K562 (cell line): Measurements from ENCODE around the gene RIC3. TPM values are rescaled to one million over a fixed set of nuclear protein-coding genes. Genes with fewer than 3 reads are reported as not detected.

ENCODE experiments used
- ATAC-seq: fragments of 200-7000 bp; cut with Tn5 transposase; 3 replicates; pipeline ENCODE4 v1.9.1; 2020; ENCODE audit warnings: moderate library complexity
- BruUV-seq: library from RNA; stranded (reverse); fragments of 400-500 nt; replicated peaks from 2 replicates; lab custom pipeline; 2021; lab: Mats Ljungman, UMichigan
- CTCF ChIA-PET: fragments of 300-600 bp; formaldehyde crosslinking; extraction: SDS; loops from one replicate; lab custom pipeline; 2021; ENCODE audit warnings: low intra/inter-chr PET ratio; lab: Yijun Ruan, JAX
- POLR2A ChIA-PET: fragments of 300-600, 350-650 bp; sonication (Branson Sonifier 250); formaldehyde crosslinking; extraction: SDS; loops from one replicate; lab custom pipeline; 2021; ENCODE audit warnings: antibody characterized with exemption, inconsistent platforms; lab: Yijun Ruan, JAX
- DNase-seq, 4 experiments: peaks; one replicate each; pipeline versions ENCODE4 v3.0.0 to v3.0.0-alpha.2; 2011 to 2018; ENCODE audit warnings: low spot score in 3 of 4, mixed read lengths in 3 of 4; ENCODE audit errors: extremely low read depth in 1 of 4
- FAIRE-seq: peaks from 2 replicates; lab custom pipeline; 2011; peaks lifted over from hg19 to GRCh38; lab: Jason Lieb, UNC
- H2AFZ ChIP-seq: 2 replicates; pipeline ENCODE4 v1.6.0; 2011; ENCODE audit warnings: low read depth, low read length, control low read depth, inconsistent platforms
- H3K27ac ChIP-seq: fragments of 200-600 bp; 3 replicates; pipeline ENCODE4 v1.8.0; 2011; ENCODE audit warnings: low read depth, mild to moderate bottlenecking, control low read depth, inconsistent platforms, low read length, moderate library complexity, mixed read lengths; ENCODE audit errors: extremely low read depth
- H3K27me3 ChIP-seq, 2 experiments: fragments of 300-600 bp in 1 of 2; 2 replicates in 1 of 2; 3 replicates in 1 of 2; pipeline versions ENCODE4 v1.6.0 to v1.8.0; 2011; ENCODE audit warnings: inconsistent platforms in 2 of 2, low read length in 2 of 2, mild to moderate bottlenecking in 1 of 2, mixed read lengths in 1 of 2, moderate library complexity in 1 of 2; ENCODE audit not compliant: control insufficient read depth in 2 of 2, insufficient read depth in 2 of 2
- H3K36me3 ChIP-seq: fragments of 300-600 bp; 3 replicates; pipeline ENCODE4 v1.8.0; 2011; ENCODE audit warnings: mild to moderate bottlenecking, low read length, inconsistent platforms; ENCODE audit not compliant: control insufficient read depth, insufficient read depth
- H3K4me1 ChIP-seq, 2 experiments: fragments of 200-600 bp in 1 of 2; replicated peaks in 1 of 2; 2 replicates in 1 of 2; 3 replicates in 1 of 2; pipeline versions ENCODE4 v1.5.1 to v1.8.0; 2011; ENCODE audit warnings: inconsistent platforms in 2 of 2, low read length in 2 of 2, mild to moderate bottlenecking in 1 of 2, mixed read lengths in 1 of 2, moderate library complexity in 1 of 2; ENCODE audit not compliant: control insufficient read depth in 2 of 2, insufficient read depth in 2 of 2
- H3K4me2 ChIP-seq: 2 replicates; pipeline ENCODE4 v1.6.1; 2011; ENCODE audit warnings: low read length, control low read depth, inconsistent platforms, mixed read lengths; ENCODE audit not compliant: insufficient read depth
- H3K4me3 ChIP-seq: fragments of 200-600 bp; sonication (generic), shearing (Covaris generic); 2 replicates; pipeline ENCODE4 v1.5.1; 2016; ENCODE audit warnings: control low read depth, inconsistent platforms
- H3K79me2 ChIP-seq: fragments of 200-600 bp; 3 replicates; pipeline ENCODE4 v1.8.0; 2011; ENCODE audit warnings: low read length, inconsistent platforms; ENCODE audit not compliant: control insufficient read depth, insufficient read depth
- H3K9ac ChIP-seq, 2 experiments: 2 replicates each; pipeline versions ENCODE4 v1.6.0 to v1.6.1; 2011; ENCODE audit warnings: low read depth in 2 of 2, low read length in 2 of 2, control low read depth in 1 of 2, inconsistent platforms in 1 of 2, mild to moderate bottlenecking in 1 of 2, mixed read lengths in 1 of 2; ENCODE audit not compliant: insufficient read depth in 1 of 2
- H3K9me1 ChIP-seq: one replicate; pipeline ENCODE4 v1.6.0; 2011; ENCODE audit warnings: inconsistent platforms, mild to moderate bottlenecking, low read length, moderate library complexity; ENCODE audit not compliant: control insufficient read depth, insufficient read depth
- H3K9me3 ChIP-seq: replicated peaks from 2 replicates; pipeline ENCODE4 v1.5.1; 2011; ENCODE audit warnings: low read depth, low read length, inconsistent platforms; ENCODE audit not compliant: control insufficient read depth, insufficient read depth
- H4K20me1 ChIP-seq: replicated peaks from 2 replicates; pipeline ENCODE4 v1.6.1; 2011; ENCODE audit warnings: low read length, inconsistent platforms, mixed read lengths; ENCODE audit not compliant: control insufficient read depth, insufficient read depth
- CREBBP ChIP-seq: IDR thresholded peaks from one replicate; pipeline ENCODE4 v1.6.1; 2012; ENCODE audit warnings: low read depth, mild to moderate bottlenecking, control low read depth, inconsistent platforms, low read length
- MAFK ChIP-seq: IDR thresholded peaks from 2 replicates; pipeline ENCODE4 v1.6.1; 2011; ENCODE audit warnings: low read length, improper control_type of control experiment
- NCOR1 ChIP-seq: fragments of 450-650 bp; IDR thresholded peaks from 2 replicates; pipeline ENCODE4 v1.6.1; 2016; ENCODE audit warnings: mild to moderate bottlenecking, moderate library complexity
- SRSF7 ChIP-seq: fragments of 200-400 bp; formaldehyde crosslinking; optimal IDR thresholded peaks from 2 replicates; pipeline ENCODE3; 2017; ENCODE audit warnings: mild to moderate bottlenecking, low read depth, low read length
- YBX1 ChIP-seq: fragments of 450-650 bp; IDR thresholded peaks from 2 replicates; pipeline ENCODE4 v1.7.1; 2016; ENCODE audit warnings: mild to moderate bottlenecking
- WGBS: fragments of 100-300 bp; shearing (Covaris generic); methylation state at CpG from one replicate; pipeline ENCODE4 v1.1.6; 2016; ENCODE audit warnings: low coverage, mixed read lengths; ENCODE audit not compliant: insufficient coverage; ENCODE audit errors: missing lambda C conversion rate; 5-methylcytosine and 5-hydroxymethylcytosine counted together
- in situ Hi-C: fragments of 300-500 bp; cut with MboI; formaldehyde crosslinking; loops from 4 replicates; pipeline ENCODE4 v1.15.0; 2018; ENCODE audit warnings: inconsistent platforms, mixed read lengths
- intact Hi-C: fragments of 100-400 bp; cut with micrococcal nuclease; formaldehyde crosslinking; loops from 2 replicates; pipeline ENCODE4 v1.14.2; 2022
- polyA plus RNA-seq, 8 experiments: library from polyadenylated mRNA; depleted of rRNA in 4 of 8; stranded (reverse) in 5 of 8; unstranded in 3 of 8; fragments of >200 nt; fragmentation: Nextera tagmentation in 2 of 8; fragmentation: Illumina TruSeq in 1 of 8; extraction: Ambion mirVana in 2 of 8; extraction: Trizol in 1 of 8; gene quantifications; 2 replicates each; pipeline versions ENCODE4 v1.2.1 to v1.2.3, GENCODE V29; 2011 to 2014; ENCODE audit warnings: inconsistent platforms in 1 of 8, missing spikeins in 1 of 8
- total RNA-seq, 7 experiments: library from RNA; depleted of rRNA in 6 of 7; stranded (reverse); fragments of >200 nt in 6 of 7; fragmentation: Illumina TruSeq in 2 of 7; extraction: Trizol in 2 of 7; gene quantifications; 2 replicates each; pipeline versions ENCODE4 v1.2.1 to v1.2.3, GENCODE V29; 2011 to 2021; ENCODE audit warnings: low replicate concordance in 1 of 7
- TF ChIP-seq, protein P1 (sequence below): fragments of 250-450 bp; sonication (Bioruptor Pico); IDR thresholded peaks from 2 replicates; pipeline ENCODE4 v1.4.0; 2020; ENCODE audit warnings: mild to moderate bottlenecking, moderate library complexity
- TF ChIP-seq, protein P2 (sequence below): sonication (generic); formaldehyde crosslinking; IDR thresholded peaks from 2 replicates; pipeline ENCODE4 v1.8.0; 2022; ENCODE audit warnings: mild to moderate bottlenecking, missing genetic modification reagents

RIC3 gene
- total and polyA plus RNA-seq, 9 of the 15 experiments (the other 6 are each of a cell fraction or from before 2014, with no cell fraction given), result 0.03 to 0.16 (median 0.05) TPM; not detected in 4

DNA sequence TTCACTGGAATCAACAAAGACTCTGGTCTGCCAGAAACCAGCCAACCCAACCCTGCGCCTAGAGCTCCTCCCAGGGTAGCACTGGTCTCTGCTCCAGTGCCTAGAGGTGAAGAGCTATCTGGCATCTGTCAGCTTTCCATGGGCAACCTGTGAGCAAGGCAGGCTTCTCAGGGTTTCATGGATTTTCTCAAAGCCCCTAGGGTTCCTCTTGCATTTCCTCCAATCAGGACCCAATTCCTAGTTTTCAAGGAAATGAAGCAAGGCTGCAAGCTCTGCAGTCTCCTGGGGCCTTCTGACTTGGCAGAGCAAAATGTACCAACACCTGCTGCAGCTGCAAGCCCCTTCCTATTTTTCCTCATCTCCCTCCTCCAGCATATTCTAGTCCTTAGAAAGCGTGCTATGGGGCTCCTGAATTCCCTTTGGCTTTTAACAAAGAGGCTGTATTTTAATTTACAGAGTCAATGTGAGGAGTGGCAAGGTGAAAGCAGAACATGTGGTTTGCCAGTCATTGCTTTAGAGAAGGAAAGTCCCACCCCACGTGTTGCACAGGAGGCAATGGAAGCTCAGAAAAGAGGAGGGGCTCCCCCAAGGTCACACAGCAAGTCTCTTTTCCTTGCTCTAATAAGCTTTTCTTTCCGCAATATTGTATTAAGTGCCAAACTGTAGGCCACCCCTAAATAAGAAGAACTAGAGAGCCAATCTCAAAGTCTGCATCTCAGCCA lies 33.0 kb upstream of the RIC3 start:
- no peaks in the 10 kb centered on the region for H3K9me3 ChIP-seq
- no peak for FAIRE-seq
- TF ChIP-seq, protein P1, sequence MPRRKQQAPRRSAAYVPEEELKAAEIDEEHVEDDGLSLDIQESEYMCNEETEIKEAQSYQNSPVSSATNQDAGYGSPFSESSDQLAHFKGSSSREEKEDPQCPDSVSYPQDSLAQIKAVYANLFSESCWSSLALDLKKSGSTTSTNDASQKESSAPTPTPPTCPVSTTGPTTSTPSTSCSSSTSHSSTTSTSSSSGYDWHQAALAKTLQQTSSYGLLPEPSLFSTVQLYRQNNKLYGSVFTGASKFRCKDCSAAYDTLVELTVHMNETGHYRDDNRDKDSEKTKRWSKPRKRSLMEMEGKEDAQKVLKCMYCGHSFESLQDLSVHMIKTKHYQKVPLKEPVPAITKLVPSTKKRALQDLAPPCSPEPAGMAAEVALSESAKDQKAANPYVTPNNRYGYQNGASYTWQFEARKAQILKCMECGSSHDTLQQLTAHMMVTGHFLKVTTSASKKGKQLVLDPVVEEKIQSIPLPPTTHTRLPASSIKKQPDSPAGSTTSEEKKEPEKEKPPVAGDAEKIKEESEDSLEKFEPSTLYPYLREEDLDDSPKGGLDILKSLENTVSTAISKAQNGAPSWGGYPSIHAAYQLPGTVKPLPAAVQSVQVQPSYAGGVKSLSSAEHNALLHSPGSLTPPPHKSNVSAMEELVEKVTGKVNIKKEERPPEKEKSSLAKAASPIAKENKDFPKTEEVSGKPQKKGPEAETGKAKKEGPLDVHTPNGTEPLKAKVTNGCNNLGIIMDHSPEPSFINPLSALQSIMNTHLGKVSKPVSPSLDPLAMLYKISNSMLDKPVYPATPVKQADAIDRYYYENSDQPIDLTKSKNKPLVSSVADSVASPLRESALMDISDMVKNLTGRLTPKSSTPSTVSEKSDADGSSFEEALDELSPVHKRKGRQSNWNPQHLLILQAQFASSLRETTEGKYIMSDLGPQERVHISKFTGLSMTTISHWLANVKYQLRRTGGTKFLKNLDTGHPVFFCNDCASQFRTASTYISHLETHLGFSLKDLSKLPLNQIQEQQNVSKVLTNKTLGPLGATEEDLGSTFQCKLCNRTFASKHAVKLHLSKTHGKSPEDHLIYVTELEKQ (CRISPR knock-in tag), result no peak
- TF ChIP-seq NCOR1 (no peak), SRSF7 (no peak), CREBBP (no peak), YBX1 (no peak), MAFK (no peak)
- TF ChIP-seq, protein P2, sequence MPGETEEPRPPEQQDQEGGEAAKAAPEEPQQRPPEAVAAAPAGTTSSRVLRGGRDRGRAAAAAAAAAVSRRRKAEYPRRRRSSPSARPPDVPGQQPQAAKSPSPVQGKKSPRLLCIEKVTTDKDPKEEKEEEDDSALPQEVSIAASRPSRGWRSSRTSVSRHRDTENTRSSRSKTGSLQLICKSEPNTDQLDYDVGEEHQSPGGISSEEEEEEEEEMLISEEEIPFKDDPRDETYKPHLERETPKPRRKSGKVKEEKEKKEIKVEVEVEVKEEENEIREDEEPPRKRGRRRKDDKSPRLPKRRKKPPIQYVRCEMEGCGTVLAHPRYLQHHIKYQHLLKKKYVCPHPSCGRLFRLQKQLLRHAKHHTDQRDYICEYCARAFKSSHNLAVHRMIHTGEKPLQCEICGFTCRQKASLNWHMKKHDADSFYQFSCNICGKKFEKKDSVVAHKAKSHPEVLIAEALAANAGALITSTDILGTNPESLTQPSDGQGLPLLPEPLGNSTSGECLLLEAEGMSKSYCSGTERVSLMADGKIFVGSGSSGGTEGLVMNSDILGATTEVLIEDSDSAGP, result no peak
- H3K36me3 ChIP-seq, result no peaks in the 10 kb centered on the region
- no peak overlapping the region for H2AFZ ChIP-seq
- H4K20me1 ChIP-seq, result no peaks in the 10 kb centered on the region
- H3K4me3 ChIP-seq, result no peak overlapping the region
- no peaks in the 10 kb centered on the region for H3K9me1 ChIP-seq
- CTCF ChIA-PET, result no interaction called here
- in situ Hi-C loops, result no loop called here
- WGBS, result 21% methylated on average over 4 of the region's 4 CpGs
- no peak overlapping the region for H3K27ac ChIP-seq
- no peak for DNase-seq
- BruUV-seq, result no TSS peak
- no peak overlapping the region for H3K9ac ChIP-seq
- POLR2A ChIA-PET, result interaction anchor here (0.7 kb wide), 1 partner anchor 579 kb away, joined by 4 read pairs; no protein-coding TSS in a partner anchor
- H3K4me2 ChIP-seq, result peak overlapping the region; percentile 3; the same call in 1 of the 2 replicates
- ATAC-seq, result no peak
- H3K79me2 ChIP-seq, result no peaks in the 10 kb centered on the region
- intact Hi-C loops, result no loop called here
- peaks cover 13 to 17% of the 10 kb centered on the region in 2 experiments; a peak in 4 of 5 replicates for H3K4me1 ChIP-seq
- H3K27me3 ChIP-seq, result no peaks in the 10 kb centered on the region
